HG03354 (cell line): ENCODE measurements around the gene VAV1.
"Not testable (repeated sequence)": the region's sequence is repeated elsewhere in the genome, so short reads cannot be mapped to it uniquely, and the experiment has no call there.

Source experiments
- ATAC-seq: cut with Tn5 transposase; IDR thresholded peaks from one replicate; pipeline ENCODE4 v1.9.1; 2021; ENCODE audit warnings: mild to moderate bottlenecking; ENCODE audit not compliant: unreplicated experiment, poor library complexity, severe bottlenecking

The VAV1 gene

GRCh38 chr19:6754653-6755463, 17.6 kb upstream of the VAV1 start:
- no peak for ATAC-seq

- ATAC-seq = no peak
Observed at GRCh38 chr19:6760606-6761005, 11.9 kb upstream of the VAV1 start.

- ATAC-seq = no peak
Observed at GRCh38 chr19:6761053-6761676, 11.3 kb upstream of the VAV1 start.

GRCh38 chr19:6762253-6762797, 10.2 kb upstream of the VAV1 start:
- not testable (repeated sequence) for ATAC-seq

DNA sequence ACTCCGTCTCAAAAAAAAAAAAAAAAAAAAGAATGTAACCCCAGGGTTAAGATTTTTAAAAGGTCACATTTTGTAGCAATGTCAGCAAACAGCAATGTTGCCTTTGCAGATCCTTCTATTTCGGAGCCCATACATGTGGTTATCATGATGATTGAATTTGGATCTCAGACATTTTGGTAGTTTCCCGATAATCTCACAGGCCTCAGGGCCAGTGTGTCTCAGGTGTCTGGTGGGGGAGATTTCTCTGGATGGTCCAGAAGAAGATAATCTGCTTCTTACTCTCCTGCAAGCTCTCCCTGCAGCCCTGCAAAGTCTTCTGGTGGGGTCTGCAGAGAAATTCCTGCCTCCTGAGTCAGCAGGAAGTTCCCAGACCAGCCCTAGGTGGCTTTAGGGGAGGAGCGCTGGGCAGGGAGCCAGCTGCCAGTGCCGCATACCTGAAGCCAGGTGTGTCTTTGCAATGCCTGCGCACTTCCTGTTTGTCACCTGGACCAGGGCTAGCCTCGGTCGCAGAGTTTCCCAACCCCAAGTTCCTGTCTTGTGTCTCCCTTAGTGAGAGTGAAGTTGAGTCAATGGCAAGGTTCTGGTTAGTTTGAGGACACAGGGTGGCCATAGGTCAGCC, 6.7 kb upstream of the VAV1 start:
- ATAC-seq = no peak

DNA sequence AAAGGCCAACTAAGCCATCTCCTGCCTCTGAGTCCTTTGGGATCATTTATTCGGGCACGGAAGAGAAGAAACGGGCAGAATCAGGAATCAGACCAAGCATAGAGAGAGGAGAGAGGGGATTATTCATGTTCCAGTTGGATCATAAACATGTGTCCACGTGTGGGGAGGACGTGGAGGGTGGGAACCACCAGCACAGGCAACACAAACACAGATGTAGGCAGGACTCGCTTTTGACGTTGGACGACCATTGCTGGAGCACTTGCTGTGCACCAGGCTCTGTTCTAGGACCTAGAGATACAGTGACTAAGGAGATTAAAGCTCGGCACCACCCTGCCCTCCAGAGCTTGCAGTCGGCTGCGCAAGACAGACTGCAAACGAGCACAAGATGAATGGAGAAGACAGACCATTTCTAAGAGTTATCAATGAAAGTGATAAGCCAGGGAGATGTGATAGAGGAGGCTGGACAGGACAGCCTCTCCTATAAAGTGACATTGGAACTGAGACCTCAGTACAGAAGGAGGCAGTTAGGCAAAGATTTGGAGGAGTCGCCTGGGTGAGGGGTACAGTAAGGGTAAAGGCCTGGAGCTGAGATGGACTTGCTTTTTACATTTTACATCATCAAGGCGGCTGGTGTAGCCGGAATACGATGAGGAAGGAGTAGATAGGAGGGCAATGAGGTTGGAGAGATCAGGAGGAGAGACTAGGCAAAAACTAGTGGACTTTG, 6.0 kb upstream of the VAV1 start:
- ATAC-seq = no peak

- ATAC-seq = peak; percentile 24
Observed at GRCh38 chr19:6767081-6767356, 5.5 kb upstream of the VAV1 start.

GRCh38 chr19:6767357-6768235, 4.9 kb upstream of the VAV1 start, which contains the start of gene SH2D3A:
Gene SH2D3A, minus strand, starts transcription at chr19:6767435. Its CDS starts 3,687 bp downstream, at chr19:6763748.
- peak; percentile 83 for ATAC-seq

- ATAC-seq = no peak
Observed at GRCh38 chr19:6768236-6768785, 4.2 kb upstream of the VAV1 start.

- no peak for ATAC-seq
Observed at GRCh38 chr19:6769006-6769619, 3.4 kb upstream of the VAV1 start.

DNA sequence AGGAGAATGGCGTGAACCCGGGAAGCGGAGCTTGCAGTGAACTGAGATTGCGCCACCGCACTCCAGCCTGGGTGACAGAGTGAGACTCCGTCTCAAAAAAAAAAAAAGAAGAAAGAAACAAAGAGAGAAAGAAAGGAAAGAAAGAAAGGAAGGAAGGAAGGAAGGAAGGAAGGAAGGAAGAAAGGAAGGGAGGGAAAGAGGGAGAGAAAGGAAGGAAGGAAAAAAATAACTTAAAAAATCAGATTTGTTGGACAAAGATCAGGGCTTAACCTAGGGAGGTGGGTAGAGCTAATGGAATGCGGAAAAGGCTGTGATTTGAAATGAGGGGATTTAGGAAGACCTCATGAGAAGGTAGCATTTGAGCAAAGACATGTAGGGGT, 870 bp upstream of the VAV1 start:
- ATAC-seq = not testable (repeated sequence)

DNA sequence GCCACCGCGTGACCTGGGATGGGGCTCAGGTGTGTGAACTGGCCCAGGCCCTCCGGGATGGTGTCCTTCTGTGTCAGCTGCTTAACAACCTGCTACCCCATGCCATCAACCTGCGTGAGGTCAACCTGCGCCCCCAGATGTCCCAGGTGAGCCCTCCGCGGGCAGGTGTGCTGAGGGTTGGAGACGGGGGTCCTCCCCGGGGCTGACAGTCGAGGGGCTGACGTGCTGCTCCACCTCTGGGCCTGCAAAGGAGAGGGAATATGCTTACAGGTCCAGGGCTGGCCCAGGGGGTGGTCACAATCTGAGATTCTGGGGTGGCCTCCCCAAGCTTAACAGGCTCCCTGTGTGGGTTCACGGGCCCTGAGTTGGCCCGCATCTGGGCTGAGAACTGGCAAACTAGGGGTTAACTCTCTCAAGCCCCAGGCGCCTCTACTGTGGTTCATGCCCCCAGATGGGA, 386 bp downstream of the VAV1 start:
- peak; percentile 11 for ATAC-seq

DNA sequence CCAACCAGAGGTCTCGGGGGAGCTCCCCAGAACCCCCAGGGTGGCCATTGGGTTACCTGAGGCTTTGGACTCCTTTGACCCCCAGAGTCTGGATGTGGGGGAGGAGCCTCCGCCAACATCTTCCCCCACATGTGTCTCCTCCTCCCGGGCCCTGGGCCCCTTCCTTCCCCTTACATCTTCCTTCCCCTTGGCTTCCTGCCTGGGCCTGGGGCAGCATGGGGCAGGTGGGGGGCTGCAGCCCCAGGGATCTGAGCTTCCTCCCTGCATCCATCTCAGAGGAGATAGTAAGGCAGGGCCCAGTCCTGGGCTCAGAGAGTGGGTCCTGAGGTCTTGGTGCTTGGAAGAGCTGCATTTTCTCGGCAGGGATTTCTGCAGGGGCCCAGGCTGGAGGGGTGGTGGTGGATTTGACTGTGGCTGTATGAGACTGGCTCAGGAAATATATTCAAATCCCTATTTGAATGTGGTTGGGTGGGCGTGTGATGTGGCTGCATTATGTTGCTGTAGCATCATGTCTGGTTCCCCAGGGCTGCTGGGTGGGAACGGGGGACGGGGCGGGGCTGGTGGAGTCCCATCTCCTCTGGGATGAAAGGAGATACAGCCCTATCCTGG, 919 bp downstream of the VAV1 start:
- ATAC-seq = peak; percentile 38

DNA sequence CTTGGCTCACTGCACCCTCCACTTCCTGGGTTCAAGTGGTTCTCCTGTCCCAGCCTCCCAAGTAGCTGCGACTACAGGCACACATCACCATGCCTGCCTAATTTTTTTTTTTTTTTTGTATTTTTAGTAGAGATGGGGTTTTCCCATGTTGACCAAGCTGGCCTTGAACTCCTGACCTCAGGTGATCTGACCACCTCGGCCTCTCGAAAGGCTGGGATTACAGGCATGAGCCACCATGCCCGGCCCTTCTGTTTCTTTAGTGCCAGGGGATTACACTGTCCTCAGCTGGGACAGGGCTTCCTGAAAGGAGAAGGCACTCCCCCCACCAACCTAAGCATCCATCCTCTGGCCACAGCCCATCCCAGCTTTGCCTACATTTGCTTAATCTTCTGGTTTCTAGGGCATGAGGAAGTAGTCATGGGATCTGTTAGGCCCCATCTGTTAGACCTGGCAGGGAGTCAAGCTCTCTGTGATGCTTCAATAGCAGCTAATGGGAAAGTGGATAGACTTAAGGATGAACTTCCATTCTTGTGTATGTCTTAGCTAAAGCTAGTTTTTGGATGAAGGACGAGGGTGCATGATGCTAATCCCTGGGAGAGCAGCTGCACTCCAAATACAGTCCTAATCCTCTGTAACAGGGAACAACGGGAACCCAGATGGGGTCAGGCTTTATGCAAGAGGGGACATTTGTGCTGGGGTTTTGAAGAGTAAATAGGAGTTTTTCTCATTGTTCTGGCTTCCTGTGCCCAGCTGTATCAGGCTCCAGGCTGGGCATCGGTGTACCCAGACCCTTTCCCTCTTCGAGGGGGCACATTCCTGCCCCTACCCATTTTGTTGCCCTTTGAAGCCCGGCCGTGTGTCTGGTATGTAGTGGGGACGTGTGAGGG, 2.6 kb downstream of the VAV1 start:
- no peak for ATAC-seq

- ATAC-seq = not testable (repeated sequence)
Observed at GRCh38 chr19:6776045-6776444, 3.5 kb downstream of the VAV1 start.

- ATAC-seq = no peak
Observed at GRCh38 chr19:6776999-6777398, 4.5 kb downstream of the VAV1 start.

DNA sequence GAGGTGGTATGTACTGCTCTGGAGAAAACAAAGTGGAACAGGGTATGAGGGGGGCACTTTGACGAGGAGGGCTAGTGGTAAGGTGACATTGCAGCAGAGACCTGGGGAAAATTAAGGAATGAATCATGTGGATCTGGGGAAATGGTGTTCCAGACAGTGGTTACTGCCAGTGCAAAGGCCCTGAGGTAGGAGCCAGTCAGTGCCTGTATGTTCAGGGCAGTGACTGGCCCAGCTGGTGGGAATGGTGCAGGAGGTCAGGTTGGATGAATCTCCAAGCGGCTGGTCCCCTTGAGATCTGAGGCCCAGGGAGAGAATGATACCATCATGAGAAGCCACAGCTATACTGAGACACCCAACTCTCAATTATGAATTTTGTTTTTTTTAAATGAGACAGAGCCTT, 4.9 kb downstream of the VAV1 start:
- ATAC-seq = no peak
